GM15510 (cell line): Measurements from ENCODE around the gene NQO1.

Experiments
- POLR2A ChIP-seq: IDR thresholded peaks from 3 replicates; pipeline ENCODE4 v1.6.1; 2011; ENCODE audit warnings: borderline replicate concordance; ENCODE audit not compliant: insufficient read length; ENCODE audit errors: extremely low read depth

The NQO1 gene

DNA sequence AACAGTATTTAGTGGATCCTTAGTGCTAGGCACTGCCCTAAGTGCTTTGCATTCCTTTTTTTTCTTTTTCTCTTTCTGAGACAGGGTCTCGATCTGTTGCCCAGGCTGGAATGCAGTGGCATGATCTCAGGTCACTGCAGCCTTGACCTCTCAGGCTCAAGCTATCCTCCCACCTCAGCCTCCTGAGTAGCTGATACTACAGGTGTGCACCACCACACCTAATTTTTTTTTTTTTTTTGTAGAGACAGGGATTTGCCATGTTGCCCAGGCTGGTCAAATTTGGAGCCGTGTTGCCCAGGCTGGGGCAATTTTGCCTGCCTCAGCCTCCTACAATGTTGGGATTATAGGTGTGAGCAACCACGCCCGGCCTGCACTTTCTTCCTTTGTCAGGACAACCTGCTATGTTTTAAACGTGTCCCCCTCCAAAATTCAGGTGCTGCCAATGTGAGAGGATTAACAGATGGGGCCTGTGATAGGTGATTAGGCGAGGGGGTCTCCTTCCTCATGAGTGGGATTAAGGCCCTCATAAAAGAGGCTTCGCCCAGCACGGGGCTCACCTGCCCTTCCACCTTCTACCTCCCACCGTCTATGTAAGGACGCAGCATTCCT, 5.4 kb downstream of the NQO1 start:
- TF ChIP-seq POLR2A: no peak

DNA sequence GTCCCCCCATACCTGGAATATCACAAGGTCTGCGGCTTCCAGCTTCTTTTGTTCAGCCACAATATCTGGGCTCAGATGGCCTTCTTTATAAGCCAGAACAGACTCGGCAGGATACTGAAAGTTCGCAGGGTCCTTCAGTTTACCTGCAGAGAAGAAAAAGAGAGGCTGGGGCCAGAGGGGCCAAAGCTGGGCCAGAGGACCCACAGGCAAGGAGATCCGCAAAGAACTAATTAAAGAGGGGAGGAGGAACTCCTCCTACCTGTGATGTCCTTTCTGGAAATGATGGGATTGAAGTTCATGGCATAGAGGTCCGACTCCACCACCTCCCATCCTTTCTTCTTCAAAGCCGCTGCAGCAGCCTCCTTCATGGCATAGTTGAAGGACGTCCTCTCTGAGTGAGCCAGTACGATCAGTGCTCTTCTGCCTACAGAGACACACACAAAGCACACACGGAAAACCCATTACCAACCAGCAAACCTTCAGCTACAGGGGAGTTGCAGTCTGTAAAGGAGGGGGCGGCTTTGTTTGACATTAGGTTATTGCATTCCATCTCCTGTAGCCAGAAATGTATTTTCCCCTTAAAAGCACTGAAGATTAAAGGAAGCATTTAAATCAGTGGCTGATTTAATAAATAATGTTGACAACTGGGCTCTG, 8.1 kb downstream of the NQO1 start:
- no peak for TF ChIP-seq POLR2A

DNA sequence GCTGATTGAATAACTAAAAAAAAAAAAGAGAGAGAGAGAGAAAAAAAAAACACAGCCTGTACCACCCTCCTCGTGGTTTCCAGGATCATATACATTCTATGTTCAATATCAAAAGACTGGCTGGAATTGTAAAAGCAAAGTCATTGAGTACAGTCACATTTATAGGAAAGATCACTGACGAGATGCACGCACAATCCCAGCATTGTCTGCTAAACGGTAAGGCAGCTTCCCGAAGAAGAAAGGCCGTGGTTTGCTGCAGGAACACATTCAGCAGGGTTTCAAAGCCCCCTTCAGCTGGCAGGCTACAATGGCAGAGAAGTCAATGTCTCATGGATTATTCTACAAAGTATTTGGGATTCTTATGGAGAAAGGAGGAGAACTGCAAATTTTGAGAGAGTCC, 9.3 kb downstream of the NQO1 start:
- TF ChIP-seq POLR2A: no peak

DNA sequence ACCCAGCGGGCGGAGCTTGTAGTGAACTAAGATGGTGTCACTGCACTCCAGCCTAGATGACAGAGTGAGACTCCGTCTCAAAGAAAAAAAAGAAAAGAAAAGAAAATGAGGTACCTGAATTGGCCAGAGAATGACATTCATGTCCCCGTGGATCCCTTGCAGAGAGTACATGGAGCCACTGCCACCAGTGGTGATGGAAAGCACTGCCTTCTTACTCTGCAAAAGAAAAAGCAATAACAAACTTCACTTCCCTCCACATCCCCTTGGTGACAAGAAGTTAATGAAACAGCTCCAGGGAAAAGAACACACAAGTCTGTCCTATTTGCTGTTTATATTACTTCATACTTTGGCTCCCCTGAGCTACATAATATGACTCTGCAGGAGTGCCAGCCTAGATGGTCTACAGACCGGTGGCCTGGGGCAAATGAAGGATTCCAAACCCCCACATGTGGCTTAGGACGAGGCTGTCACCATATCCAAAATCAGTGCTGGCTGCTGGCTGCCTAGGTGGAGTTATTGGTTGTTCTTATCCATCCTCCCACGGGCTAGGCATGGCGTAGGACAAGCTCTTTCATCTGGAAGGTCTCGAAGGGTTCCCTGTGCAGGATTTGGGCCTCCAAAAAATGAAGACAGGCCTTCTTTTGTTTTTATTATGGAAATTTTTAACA, 13.3 kb downstream of the NQO1 start:
- no peak for TF ChIP-seq POLR2A

DNA sequence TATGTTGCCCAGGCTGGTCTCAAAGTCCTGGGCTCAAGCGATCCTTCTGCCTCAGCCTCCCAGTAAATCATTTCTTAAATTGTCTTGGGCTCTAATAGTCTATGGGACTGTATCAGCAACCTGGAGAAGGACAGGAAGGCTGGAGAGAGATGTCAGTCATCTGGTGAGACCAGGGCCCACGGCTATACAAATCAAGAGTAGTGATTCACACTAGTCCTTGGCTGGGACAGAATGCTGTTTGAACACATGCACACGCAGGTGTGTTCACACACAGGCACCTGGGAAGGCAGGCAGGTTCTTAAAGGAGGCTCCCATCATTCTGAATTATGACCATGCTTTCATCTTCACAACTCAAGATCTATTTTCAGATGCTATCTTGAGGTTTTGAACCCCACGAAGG, 14.1 kb downstream of the NQO1 start:
- no peak for TF ChIP-seq POLR2A

DNA sequence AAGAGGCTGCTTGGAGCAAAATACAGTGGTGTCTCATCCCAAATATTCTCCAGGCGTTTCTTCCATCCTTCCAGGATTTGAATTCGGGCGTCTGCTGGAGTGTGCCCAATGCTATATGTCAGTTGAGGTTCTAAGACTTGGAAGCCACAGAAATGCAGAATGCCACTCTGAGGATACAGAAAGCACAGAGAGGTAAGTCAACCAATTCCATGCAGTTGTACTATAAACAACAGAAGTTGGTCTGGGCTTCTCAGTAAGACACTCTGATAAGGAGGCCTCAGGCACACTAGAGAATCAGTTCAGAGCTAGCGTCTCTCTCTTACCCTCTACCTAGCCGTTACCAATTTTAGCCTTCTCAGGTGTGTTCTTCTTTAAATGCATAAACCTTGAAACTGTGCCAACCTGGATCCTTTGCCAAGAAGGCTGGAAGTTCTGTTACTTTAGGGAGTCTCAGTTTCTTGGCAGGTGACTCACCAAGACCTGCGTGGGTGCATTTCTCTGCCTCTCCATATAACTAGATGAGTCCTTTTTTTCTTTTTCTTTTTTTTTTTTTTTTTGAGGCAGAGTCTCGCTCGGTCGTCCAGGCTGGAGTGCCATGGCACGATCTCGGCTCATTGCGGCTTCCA, 15.1 kb downstream of the NQO1 start:
- TF ChIP-seq POLR2A: no peak

DNA sequence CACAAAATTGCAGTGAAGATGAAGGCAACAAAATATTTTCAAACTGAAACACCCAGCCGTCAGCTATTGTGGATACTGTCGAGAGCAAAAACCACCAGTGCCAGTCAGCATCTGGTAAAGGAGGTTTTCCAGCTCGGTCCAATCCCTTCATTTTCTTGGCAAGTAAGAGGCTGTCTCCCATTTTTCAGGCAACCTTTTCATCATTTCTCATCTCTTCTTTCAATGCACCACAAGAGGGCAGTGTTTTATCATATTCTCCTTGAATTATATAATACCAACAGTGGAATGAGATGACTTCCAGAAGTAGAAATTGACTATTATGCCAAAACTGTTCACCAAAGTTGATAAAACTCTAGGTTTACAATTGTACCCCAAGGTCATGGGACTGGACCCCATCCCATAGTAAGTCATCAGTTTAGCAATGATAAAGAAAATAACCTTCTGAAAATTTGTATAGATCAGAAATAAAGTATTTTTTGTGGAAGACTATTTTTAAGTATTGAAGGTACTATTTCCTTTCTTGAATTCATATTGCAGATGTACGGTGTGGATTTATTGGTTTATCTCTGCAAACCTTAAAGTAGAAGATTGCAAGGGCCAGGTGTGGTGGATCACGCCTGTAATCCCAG, 16.8 kb downstream of the NQO1 start:
- TF ChIP-seq POLR2A: no peak

DNA sequence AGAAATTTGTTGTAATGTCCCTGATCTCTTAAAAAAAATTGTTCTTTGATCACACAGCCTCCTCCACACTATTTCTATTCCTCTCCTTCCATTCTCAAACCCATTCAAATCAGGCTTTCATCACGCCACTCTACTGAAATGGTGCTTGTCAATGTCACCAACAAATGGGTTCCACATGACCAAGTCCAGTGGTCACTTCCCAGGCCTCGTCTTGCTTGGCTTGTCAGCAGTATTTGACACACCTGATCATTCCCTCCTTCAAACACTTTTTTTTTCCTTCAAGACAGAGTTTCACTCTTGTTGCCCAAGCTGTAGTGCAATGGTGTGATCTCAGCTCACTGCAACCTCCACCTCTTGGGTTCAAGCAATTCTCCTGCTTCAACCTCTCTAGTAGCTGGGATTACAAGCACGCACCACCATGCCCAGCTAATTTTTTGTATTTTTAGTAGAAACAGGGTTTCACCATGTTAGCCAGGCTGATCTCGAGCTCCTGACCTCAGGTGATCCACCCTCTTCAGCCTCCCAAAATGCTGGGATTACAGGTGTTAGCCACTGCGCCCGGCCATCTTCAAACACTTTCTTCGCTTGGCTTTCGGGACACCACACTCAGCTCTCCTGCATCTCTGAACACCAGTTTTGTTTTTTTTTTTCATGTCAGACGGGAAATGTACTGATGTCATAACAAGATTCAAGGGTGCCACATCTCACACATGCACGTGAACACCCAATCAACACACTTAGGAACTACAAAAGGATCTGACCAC, 18.3 kb downstream of the NQO1 start:
- no peak for TF ChIP-seq POLR2A

DNA sequence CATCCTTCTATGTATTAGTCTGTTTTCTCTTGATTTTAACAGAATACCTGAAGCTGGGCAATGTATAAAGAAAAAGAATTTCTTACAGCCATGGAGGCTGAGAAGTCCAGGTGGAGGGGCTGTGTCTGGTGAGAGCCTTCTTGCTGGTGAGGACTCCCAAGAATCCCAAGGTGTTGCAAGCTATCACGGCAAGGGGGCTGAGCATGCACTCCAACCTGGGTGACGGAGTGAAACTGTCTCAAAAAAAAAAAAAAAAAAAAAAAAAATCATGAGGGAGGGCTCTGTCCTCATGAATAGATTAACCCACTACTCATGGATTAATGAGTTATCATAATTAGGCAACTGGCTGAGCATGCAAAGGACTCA, 19.4 kb downstream of the NQO1 start:
- no peak for TF ChIP-seq POLR2A

DNA sequence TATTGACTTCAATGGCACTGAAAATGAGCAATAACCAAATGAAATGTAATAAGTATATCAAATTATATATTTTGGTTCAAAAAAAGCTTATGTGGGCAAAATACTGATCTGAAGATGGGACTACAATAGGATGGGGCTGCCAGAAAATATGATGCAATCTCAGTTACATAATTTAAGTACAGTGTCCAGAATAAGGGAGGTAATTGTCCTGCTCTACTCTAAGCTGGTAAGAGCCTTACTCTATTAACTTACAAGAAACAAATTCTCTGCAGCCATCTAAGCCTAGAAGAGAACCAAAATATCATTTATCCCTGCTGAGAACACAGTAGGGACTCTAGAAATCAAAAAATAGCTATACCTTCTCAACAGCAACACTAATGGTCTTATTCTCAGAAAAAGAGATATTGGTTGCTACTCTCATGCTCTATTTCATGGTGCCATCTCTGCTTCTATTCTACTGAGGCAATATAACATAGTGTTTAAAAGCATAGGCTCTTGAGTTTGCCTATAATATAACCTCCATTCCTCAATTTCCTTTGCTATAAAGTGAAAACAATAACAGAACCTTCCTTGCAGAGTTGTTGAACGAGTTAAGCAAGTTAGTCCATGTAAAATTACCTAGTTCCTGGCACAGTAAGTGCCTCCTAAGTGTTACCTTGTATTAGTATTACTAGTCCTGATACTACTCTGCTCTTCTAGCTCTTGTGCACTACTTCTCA, 19.9 kb downstream of the NQO1 start:
- no peak for TF ChIP-seq POLR2A

DNA sequence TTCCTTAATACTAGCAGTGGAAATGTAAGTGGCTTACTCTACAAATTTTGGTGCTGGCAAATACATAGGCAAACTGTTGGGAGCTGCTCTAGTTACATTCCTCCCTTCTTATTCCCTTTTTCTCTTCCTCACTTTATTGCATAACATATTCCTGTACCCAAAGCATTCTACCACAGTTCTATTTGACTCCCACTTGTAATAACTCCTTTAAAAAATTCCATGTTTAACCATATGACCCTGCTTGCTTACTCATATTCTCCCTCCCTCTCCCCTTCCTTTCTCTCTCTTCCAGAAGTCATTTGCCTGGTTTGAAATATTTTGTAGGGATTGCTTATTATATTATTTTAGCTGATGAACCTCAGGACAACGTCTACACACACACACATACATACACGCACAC, 22.7 kb downstream of the NQO1 start:
- TF ChIP-seq POLR2A: no peak

DNA sequence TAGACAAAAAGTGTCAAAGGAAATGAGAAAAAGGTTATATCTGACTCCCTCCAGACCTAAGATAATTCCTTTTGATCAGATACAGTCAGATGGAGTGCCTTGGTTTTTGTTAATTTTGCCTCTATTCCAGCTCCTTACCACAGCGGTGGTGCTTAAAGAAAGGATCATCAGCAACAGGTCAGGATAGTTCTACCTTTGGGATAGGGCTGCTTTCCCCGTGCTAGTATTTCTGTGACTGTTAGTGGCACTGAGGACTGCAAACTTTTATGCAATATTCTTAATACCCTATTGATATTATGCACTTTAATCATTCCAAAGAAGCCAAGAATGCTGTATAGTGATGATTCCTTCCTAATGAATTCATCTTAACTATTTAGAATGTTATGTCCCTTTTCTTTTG, 24.5 kb downstream of the NQO1 start:
- no peak for TF ChIP-seq POLR2A

DNA sequence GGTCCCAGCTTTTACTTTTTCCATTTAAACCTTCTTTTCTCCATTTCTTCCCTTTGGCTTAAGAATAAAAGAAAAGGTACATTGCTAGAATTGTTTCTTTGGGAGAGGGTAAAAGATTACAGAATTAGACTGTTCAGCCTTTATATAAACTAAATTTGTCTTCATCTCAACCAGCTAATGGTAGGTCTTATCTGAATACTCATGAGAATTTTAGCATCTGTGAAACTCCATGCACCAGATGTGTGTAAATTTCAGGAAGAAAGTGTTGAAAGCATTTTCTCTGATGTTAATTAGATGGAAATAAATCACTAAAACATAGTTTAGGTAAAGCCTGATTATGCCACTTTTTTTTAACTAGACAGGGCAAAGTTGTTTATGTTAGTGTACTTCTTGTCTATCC, 24.9 kb downstream of the NQO1 start:
- no peak for TF ChIP-seq POLR2A

DNA sequence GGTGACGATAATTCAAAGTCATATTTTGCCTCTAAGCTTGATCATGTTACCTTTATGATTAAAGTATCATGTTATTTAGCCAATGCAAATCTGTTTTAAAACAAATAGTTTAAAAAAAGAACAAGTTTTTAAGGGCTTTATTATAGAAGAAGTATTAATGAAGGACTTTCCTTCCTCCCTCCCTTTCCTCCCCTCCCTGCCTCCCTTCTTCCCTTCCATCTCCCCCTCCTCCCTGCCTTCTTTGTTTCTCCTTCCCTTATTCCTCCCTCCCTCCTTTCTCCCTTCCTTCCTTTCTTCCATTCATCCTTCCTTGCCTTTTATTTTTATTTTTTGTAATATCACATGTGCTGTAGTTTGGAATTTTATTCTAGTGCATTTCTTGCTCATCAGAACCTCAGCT, 26.4 kb downstream of the NQO1 start:
- no peak for TF ChIP-seq POLR2A
